GM13976 (cell line): ENCODE data around the gene RPL19.

Experiments used
- DNase-seq: peaks from one replicate; pipeline ENCODE4 v3.0.0; 2012; ENCODE audit warnings: low spot score
- in situ Hi-C: fragments of 300-500 bp; cut with MboI; formaldehyde crosslinking; loops from one replicate; pipeline ENCODE4 v1.12.0; 2022; ENCODE audit warnings: low sequenced_read_pairs, mixed read lengths, inconsistent platforms; ENCODE audit not compliant: unreplicated experiment
- TF ChIP-seq, protein P1 (sequence below): IDR thresholded peaks from 2 replicates; pipeline ENCODE4 v1.5.1; 2012; ENCODE audit warnings: borderline replicate concordance, mild to moderate bottlenecking; ENCODE audit not compliant: insufficient read depth; ENCODE audit errors: extremely low read depth, missing control alignments, control extremely low read depth

The RPL19 gene

DNA sequence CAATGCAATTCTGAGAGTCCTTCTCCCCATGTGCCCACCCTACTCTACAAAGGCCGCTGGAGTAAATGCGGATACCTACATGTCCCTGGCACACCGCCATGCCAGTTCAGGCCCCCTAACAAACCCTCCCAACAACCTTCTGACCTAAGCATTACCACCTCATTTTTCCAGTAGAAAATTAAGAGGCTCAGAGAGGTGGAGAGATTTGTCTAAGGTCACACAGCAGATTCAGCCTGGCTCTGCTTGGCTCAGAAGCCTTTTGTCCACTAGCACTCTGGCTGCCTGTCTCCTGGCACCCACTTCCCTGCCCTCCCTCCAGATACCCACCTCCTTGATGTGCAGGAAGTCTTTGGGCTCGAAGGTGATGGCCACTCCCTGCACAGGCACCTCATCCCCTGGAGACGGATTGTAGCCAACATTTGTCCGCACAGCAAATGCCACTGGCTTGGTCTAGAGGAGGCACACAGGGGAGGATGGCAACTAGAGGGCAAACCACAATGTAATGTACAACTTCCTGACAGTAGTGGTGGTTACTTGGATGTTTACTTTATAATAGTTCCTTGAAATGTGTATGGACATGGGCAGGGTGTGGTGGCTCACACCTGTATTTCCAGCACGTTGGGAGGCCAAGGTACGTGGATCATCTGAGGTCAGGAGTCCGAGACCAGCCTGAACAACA, 12.8 kb upstream of the RPL19 start:
- TF ChIP-seq, protein P1, sequence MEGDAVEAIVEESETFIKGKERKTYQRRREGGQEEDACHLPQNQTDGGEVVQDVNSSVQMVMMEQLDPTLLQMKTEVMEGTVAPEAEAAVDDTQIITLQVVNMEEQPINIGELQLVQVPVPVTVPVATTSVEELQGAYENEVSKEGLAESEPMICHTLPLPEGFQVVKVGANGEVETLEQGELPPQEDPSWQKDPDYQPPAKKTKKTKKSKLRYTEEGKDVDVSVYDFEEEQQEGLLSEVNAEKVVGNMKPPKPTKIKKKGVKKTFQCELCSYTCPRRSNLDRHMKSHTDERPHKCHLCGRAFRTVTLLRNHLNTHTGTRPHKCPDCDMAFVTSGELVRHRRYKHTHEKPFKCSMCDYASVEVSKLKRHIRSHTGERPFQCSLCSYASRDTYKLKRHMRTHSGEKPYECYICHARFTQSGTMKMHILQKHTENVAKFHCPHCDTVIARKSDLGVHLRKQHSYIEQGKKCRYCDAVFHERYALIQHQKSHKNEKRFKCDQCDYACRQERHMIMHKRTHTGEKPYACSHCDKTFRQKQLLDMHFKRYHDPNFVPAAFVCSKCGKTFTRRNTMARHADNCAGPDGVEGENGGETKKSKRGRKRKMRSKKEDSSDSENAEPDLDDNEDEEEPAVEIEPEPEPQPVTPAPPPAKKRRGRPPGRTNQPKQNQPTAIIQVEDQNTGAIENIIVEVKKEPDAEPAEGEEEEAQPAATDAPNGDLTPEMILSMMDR = no peak
- no peak for DNase-seq
- in situ Hi-C loops = no loop called here

DNA sequence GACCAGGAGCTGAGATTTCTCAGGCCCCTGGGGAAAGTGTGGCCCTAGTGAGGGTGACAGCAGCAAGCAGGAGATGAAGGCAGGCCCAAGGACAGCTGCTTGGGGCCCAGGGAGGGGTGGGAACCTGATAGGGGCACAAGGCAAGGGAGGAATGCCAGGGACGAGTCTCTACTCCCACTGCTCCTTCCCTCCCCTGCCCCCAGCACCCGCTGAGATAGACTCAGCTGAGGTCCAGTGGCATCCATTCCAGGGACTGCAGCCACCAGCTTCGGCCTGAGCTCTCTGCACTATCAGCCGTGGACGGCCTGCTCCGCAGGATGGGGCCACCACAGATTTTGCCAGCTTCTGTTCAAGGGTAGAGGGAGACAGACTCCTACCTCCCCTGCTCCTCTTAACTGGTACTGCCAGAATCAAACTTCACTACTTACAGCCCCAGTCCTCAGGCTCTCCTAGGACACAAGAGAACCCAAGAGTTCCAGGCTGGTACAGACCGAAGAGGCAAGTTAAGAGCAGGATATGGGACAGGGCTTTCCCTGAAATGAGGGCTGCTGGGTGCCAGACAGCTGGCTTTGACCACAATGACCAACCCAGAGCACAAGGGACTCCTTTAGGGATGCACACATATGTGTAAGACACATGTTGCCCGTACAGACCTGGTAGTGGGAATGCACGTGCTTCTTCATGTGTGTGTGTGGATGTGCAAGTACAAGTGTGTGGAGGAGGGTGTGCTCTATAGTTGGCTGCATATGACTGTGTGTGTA, 8.2 kb upstream of the RPL19 start:
- in situ Hi-C loops = no loop called here
- TF ChIP-seq, protein P1 = no peak
- no peak for DNase-seq

DNA sequence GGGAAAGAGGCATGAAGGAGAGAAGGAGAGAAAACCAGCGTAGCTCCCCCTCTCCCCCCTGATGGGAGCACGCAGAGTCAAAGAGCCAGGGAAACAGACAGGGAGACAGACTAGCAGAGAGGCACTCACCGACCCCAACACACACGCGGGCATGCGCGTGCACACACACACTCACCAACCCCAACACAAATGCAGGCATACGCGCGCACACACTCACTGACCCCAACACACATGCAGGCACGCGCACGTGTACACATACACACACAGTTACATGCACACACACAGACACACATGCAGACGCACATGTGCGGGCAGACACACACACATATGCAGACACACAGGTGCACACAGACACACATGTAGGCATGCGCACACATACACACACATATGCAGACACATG, 7.2 kb upstream of the RPL19 start:
- in situ Hi-C loops = no loop called here
- TF ChIP-seq, protein P1 = no peak
- DNase-seq = no peak

DNA sequence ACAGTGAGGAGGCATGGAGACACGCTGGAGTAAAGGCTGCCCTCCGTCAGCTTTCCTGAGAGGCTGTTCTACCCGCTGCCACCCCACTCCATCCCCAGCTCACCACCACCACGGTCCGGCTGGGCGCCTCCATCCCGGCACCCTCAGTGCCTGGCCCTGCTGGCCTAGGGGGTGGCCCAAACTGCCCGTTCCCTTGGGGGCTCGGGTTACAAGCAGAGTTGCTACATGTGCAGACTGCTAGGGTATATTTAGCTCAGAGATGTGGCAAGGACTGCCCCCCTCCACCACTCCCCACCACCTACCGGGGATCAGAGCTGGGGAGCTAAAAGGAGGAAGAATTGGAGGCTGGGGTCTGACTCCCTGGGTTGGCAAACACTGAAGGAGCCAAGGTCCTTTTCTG, 6.7 kb upstream of the RPL19 start:
- DNase-seq = no peak
- TF ChIP-seq, protein P1 = no peak
- in situ Hi-C loops = no loop called here

DNA sequence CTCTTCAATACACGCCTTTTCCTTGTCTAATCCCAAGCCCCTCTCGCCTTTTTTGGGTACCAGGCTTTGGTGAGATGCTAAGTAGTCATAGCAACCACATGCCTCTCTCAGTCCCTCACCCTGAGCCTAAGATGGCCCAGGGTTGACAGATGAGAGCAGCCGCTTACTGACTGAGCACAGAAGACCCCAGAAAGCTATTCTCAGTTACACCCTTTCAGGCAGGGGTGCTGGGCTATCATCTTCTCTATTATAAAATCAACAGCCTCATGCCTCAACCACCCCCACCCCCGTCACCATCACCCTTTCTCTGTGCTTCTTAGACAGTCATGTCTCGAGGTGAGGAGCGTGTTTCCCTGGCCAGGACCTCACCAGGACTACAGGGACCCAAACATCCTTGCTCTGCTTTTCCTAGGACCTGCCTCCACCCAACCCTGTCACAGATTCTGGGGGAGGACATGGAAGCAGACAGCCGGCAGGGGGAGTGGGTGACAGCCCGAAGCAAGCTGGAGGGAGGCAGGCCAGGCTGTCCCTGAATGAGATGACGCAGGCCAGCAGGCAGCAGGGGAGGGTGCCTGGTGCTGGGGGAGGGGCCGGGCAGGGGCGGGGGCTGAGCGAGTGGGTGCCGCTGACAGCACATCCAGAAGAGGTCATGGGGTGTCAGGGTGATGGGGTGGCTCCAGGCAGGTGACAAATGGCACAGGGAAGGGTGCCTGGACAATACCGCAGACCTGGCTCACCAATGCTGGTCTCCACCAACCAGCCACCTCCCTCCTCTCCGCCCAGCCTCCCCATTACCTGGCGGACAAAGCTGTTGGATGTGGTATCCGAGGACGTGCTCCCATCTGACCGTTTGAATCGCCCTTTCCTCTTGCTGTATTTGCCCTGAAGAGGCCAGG, 5.7 kb upstream of the RPL19 start:
- TF ChIP-seq, protein P1 = no peak
- DNase-seq = no peak
- in situ Hi-C loops = no loop called here

DNA sequence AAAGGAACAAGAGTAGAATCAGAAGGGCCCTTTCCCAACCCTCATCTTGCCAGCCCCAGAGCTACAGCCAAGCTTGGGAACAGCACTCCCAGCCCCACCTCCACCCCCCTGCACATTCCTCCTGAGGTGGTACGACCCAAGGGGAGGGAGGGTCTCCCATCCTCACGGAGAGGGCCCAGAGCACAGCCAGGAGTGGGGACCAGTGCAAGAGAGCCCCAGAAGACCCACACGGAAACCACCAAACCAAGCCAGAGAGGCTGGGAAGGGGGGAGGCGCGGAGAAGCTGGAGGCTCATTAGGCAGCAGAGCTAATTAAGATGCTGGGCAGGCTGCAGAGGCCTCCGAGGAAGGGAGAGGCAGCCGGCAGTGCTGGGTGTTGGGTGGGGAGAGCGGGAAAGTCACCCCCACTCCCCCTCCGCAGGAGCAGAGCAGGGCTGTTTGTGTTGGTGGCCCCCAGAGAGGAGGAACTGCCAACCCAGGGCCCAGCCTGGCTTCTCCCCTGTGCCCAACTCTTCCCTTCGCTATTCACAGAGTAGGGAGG, 5.0 kb upstream of the RPL19 start:
- DNase-seq = no peak
- TF ChIP-seq, protein P1 = no peak
- in situ Hi-C loops = no loop called here
